Neural cell (in vitro differentiated cells): ENCODE data around the gene PNPLA1.

Experiments
- CTCF ChIP-seq: fragments of 450-650 bp; IDR thresholded peaks from 2 replicates; pipeline ENCODE4 v1.5.1; 2014; ENCODE audit warnings: antibody characterized with exemption, mild to moderate bottlenecking, moderate library complexity; ENCODE audit not compliant: poor library complexity, severe bottlenecking
- POLR2AphosphoS5 ChIP-seq: IDR thresholded peaks from 2 replicates; pipeline ENCODE4 v1.6.1; 2012
- RAD21 ChIP-seq: fragments of 450-650 bp; conservative IDR thresholded peaks from 2 replicates; pipeline ENCODE4 v1.6.1; 2014; ENCODE audit warnings: antibody characterized with exemption, mild to moderate bottlenecking, moderate library complexity
- REST ChIP-seq: IDR thresholded peaks from 2 replicates; pipeline ENCODE4 v1.6.1; 2012; ENCODE audit warnings: borderline replicate concordance

GRCh38 chr6:36247693-36248092 is 22.2 kb upstream of the PNPLA1 start:
- no peak for TF ChIP-seq POLR2AphosphoS5
- no peak for TF ChIP-seq CTCF
- no peak for TF ChIP-seq REST
- TF ChIP-seq RAD21: no peak
